Panc1 (cell line): ENCODE data around the gene MYL2. TPM values are rescaled to one million over a fixed set of nuclear protein-coding genes. Genes with fewer than 3 reads are reported as not detected.

ENCODE experiments used
- ATAC-seq: fragments of 200-7000 bp; cut with Tn5 transposase; 2 replicates; pipeline ENCODE4 v1.9.1; 2020; ENCODE audit warnings: mild to moderate bottlenecking, moderate library complexity
- BruUV-seq: library from RNA; stranded (reverse); fragments of 400-500 nt; replicated peaks from 2 replicates; lab custom pipeline; 2021; lab: Mats Ljungman, UMichigan
- CTCF ChIA-PET: fragments of 300-600 bp; sonication (Branson Sonifier 250); formaldehyde crosslinking; loops from one replicate; lab custom pipeline; 2022; ENCODE audit warnings: antibody characterized with exemption; lab: Charles Lee
- POLR2A ChIA-PET: fragments of 300-600 bp; sonication (Branson Sonifier 250); formaldehyde crosslinking; loops from one replicate; lab custom pipeline; 2022; ENCODE audit warnings: antibody characterized with exemption; lab: Charles Lee
- DNase-seq: peaks from one replicate; pipeline ENCODE4 v3.0.0-alpha.2; 2010; ENCODE audit warnings: low read depth, low spot score
- H3K27ac ChIP-seq: 2 replicates; pipeline ENCODE4 v1.5.1; 2011; ENCODE audit warnings: mild to moderate bottlenecking, low read length, inconsistent platforms
- H3K27me3 ChIP-seq: fragments of 200-500 bp; sonication (Bioruptor generic); 2 replicates; pipeline ENCODE4 v1.6.0; 2014; ENCODE audit warnings: low read length, inconsistent platforms; ENCODE audit not compliant: control insufficient read depth, insufficient read depth
- H3K36me3 ChIP-seq: fragments of 200-500 bp; sonication (Bioruptor generic); 2 replicates; pipeline ENCODE4 v1.5.1; 2014; ENCODE audit warnings: inconsistent platforms, mild to moderate bottlenecking, low read length, moderate library complexity; ENCODE audit not compliant: control insufficient read depth, insufficient read depth
- H3K4me1 ChIP-seq: 2 replicates; pipeline ENCODE4 v1.5.1; 2011; ENCODE audit warnings: inconsistent platforms, mild to moderate bottlenecking, low read length, moderate library complexity; ENCODE audit not compliant: control insufficient read depth, insufficient read depth
- H3K4me3 ChIP-seq, 2 experiments: 2 replicates each; pipeline ENCODE4 v1.5.1; 2011 to 2012; ENCODE audit warnings: low read depth in 2 of 2, low read length in 2 of 2, mild to moderate bottlenecking in 2 of 2, inconsistent platforms in 1 of 2, moderate library complexity in 1 of 2
- H3K9me3 ChIP-seq: fragments of 200-500 bp; sonication (Bioruptor generic); 2 replicates; pipeline ENCODE4 v1.5.1; 2014; ENCODE audit warnings: low read depth, mild to moderate bottlenecking, inconsistent platforms, low read length, moderate library complexity; ENCODE audit not compliant: control insufficient read depth, insufficient read depth
- CTCF ChIP-seq: fragments of 450-650 bp; IDR thresholded peaks from 2 replicates; pipeline ENCODE4 v1.5.1; 2017; ENCODE audit warnings: mild to moderate bottlenecking
- POLR2AphosphoS5 ChIP-seq: IDR thresholded peaks from 2 replicates; pipeline ENCODE4 v1.6.1; 2012; ENCODE audit warnings: mild to moderate bottlenecking, low read depth, low read length, moderate library complexity
- REST ChIP-seq, 2 experiments: IDR thresholded peaks; 2 replicates each; pipeline ENCODE4 v1.6.1; 2011 to 2012; ENCODE audit warnings: low read depth in 2 of 2, control low read depth in 1 of 2, low read length in 1 of 2, mild to moderate bottlenecking in 1 of 2, moderate library complexity in 1 of 2; ENCODE audit not compliant: insufficient read depth in 1 of 2
- SIN3A ChIP-seq: IDR thresholded peaks from 2 replicates; pipeline ENCODE4 v1.6.1; 2012; ENCODE audit warnings: low read depth, mild to moderate bottlenecking, low read length, moderate library complexity, borderline replicate concordance; ENCODE audit not compliant: insufficient read depth
- TCF7L2 ChIP-seq: IDR thresholded peaks from 2 replicates; pipeline ENCODE4 v1.6.1; 2011; ENCODE audit warnings: mild to moderate bottlenecking, low read depth, low read length, inconsistent platforms
- in situ Hi-C: cut with HindIII; loops from 2 replicates; pipeline ENCODE4 v1.10.0; 2016; ENCODE audit warnings: low sequenced_read_pairs, low pct_unique_long_range_greater_than_20kb
- intact Hi-C: fragments of 100-400 bp; cut with micrococcal nuclease; formaldehyde crosslinking; loops from one replicate; pipeline ENCODE4 v1.10.0; 2022; ENCODE audit not compliant: unreplicated experiment
- total RNA-seq: library from RNA; stranded (reverse); gene quantifications from one replicate; pipeline ENCODE4 v1.2.1, GENCODE V29; 2021; ENCODE audit not compliant: unreplicated experiment

The MYL2 gene
- total RNA-seq, 1 experiment from 2014 or later = not detected

GRCh38 chr12:110921262-110921661 lies 883 bp upstream of the MYL2 start:
- TF ChIP-seq SIN3A (no peak), POLR2AphosphoS5 (no peak), REST (IDR thresholded peaks at IDR 0.05; ENCODE audit: insufficient read depth in 1 of 2, low read depth in 2 of 2, low read length in 1 of 2) (no peak)
- in situ Hi-C loops (no loop called here), intact Hi-C loops (no loop called here)
- Histone ChIP-seq H3K27me3 (no peaks in the 10 kb centered on the region), H3K4me1 (peaks cover 2% of the 10 kb centered on the region; the same call in 1 of the 2 replicates), H3K36me3 (no peaks in the 10 kb centered on the region), H3K4me3 (no peak overlapping the region), H3K9me3 (no peaks in the 10 kb centered on the region), H3K27ac (no peak overlapping the region)
- ChIA-PET POLR2A (no interaction called here), CTCF (no interaction called here)
- BruUV-seq = no TSS peak
- peak; percentile 73 for ATAC-seq
- DNase-seq = no peak

- ChIA-PET POLR2A (no interaction called here), CTCF (no interaction called here)
- BruUV-seq = no TSS peak
- Histone ChIP-seq H3K4me1 (peaks cover 2% of the 10 kb centered on the region; the same call in 1 of the 2 replicates), H3K36me3 (no peaks in the 10 kb centered on the region), H3K4me3 (no peak overlapping the region), H3K9me3 (no peaks in the 10 kb centered on the region), H3K27me3 (no peaks in the 10 kb centered on the region), H3K27ac (no peak overlapping the region)
- TF ChIP-seq CTCF = no peak
- TF ChIP-seq TCF7L2 = no peak
- TF ChIP-seq SIN3A = no peak
- TF ChIP-seq REST (IDR thresholded peaks at IDR 0.05; ENCODE audit: insufficient read depth in 1 of 2, low read depth in 2 of 2, low read length in 1 of 2) = no peak
- no peak for TF ChIP-seq POLR2AphosphoS5
- in situ Hi-C loops (no loop called here), intact Hi-C loops (no loop called here)
- DNase-seq (no peak), ATAC-seq (no peak)
Measured at GRCh38 chr12:110919720-110920119, 659 bp downstream of the MYL2 start.
